ENCODE data around the gene BCL11A. TPM values are rescaled to one million over a fixed set of nuclear protein-coding genes. Genes with fewer than 3 reads are reported as not detected.
A peak's percentile ranks its signal among the peaks of the same experiment; 100 is the strongest.

The BCL11A gene
- total and polyA plus RNA-seq, 2 of the 13 experiments (the other 11 are each of a cell fraction or from before 2014, with no cell fraction given): not detected

- peaks cover 21% of the 10 kb centered on the region for H3K4me1 ChIP-seq (ENCODE audit: insufficient read depth, low read length)
- H2AFZ ChIP-seq (ENCODE audit: low read length): no peak overlapping the region
- DNase-seq (ENCODE audit: low spot score) (peak; percentile 84), ATAC-seq (peak; percentile 98), FAIRE-seq (peak; percentile 76)
- H3K9ac ChIP-seq (ENCODE audit: insufficient read depth, low read depth, low read length): no peak overlapping the region
- no peak overlapping the region for H3K27ac ChIP-seq (ENCODE audit: extremely low read length, insufficient read depth, low read length)
- no peaks in the 10 kb centered on the region for H3K79me2 ChIP-seq (ENCODE audit: insufficient read depth, low read length)
- WGBS (ENCODE audit: low lambda C conversion rate): 1% methylated on average over 12 of the region's 12 CpGs
- peak overlapping the region; percentile 62 for H3K4me2 ChIP-seq (ENCODE audit: low read depth, low read length)
- H3K4me3 ChIP-seq (replicated peaks in 1 of 3; ENCODE audit: insufficient read depth in 1 of 3, low read depth in 2 of 3, low read length in 3 of 3): peak overlapping the region in 2 of 3 experiments; percentile 9 to 13; a peak in 2 of 6 replicates
- H3K27me3 ChIP-seq (ENCODE audit: control insufficient read depth in 1 of 2, insufficient read depth in 2 of 2, low read length in 2 of 2): peaks cover 0 to 64% of the 10 kb centered on the region in 2 experiments; a peak in 4 of 5 replicates
- H3K9me3 ChIP-seq (ENCODE audit: low read length): no peaks in the 10 kb centered on the region
- POLR2A ChIA-PET: no interaction called here
- no peaks in the 10 kb centered on the region; the same call in 1 of the 2 replicates for H4K20me1 ChIP-seq (ENCODE audit: insufficient read depth, low read length)
- CTCF ChIA-PET (ENCODE audit: low intra/inter-chr PET ratio, low total read pairs): no interaction called here
- BruUV-seq (replicated peaks): no TSS peak
- in situ Hi-C loops (cut with HindIII; ENCODE audit: extremely low pct_ligation_motif_present, low pct_unique_long_range_greater_than_20kb): no loop called here
- H3K36me3 ChIP-seq (replicated peaks in 1 of 2; ENCODE audit: control insufficient read depth in 1 of 2, insufficient read depth in 2 of 2, low read length in 2 of 2): no peaks in the 10 kb centered on the region
- intact Hi-C loops (cut with micrococcal nuclease; ENCODE audit: unreplicated experiment): no loop called here
- TF ChIP-seq PRDM15 (CRISPR knock-in tag; IDR thresholded peaks at IDR 0.05) (peak; percentile 94), ZFX (CRISPR knock-in tag; IDR thresholded peaks at IDR 0.05; ENCODE audit: low read depth) (0 out of 2 replicates have a peak, but pooled peaks have one; percentile 32), FOXO1 (CRISPR knock-in tag; IDR thresholded peaks at IDR 0.05) (no peak), SUZ12 (IDR thresholded peaks at IDR 0.05; ENCODE audit: low read depth, low read length) (no peak), GFI1 (CRISPR knock-in tag; IDR thresholded peaks at IDR 0.05; ENCODE audit: borderline replicate concordance) (no peak), LRRFIP1 (CRISPR knock-in tag; conservative IDR thresholded peaks at IDR 0.05) (no peak), HNRNPUL1 (IDR thresholded peaks at IDR 0.05; ENCODE audit: low read depth, low read length) (0 out of 2 replicates have a peak, but pooled peaks have one; percentile 51), ZNF652 (CRISPR knock-in tag; IDR thresholded peaks at IDR 0.05; ENCODE audit: borderline replicate concordance, low read depth) (no peak), THAP7 (CRISPR knock-in tag; IDR thresholded peaks at IDR 0.05) (no peak), ZNF891 (CRISPR knock-in tag; IDR thresholded peaks at IDR 0.05) (no peak), SRY (CRISPR knock-in tag; IDR thresholded peaks at IDR 0.05) (no peak), ZNF512B (CRISPR knock-in tag; IDR thresholded peaks at IDR 0.05; ENCODE audit: borderline replicate concordance) (peak; percentile 70; the same call in 1 of the 2 replicates), AGO2 (optimal IDR thresholded peaks at IDR 0.05; ENCODE audit: low read depth, low read length) (no peak), ZNF34 (CRISPR knock-in tag; IDR thresholded peaks at IDR 0.05; ENCODE audit: borderline replicate concordance) (no peak)
These were observed 22.7 kb downstream of the BCL11A start for GRCh38 chr2:60530660-60531281.

All from HepG2 (cell line).